Measurements from ENCODE around the gene CRYL1. TPM values are rescaled to one million over a fixed set of nuclear protein-coding genes. Genes with fewer than 3 reads are reported as not detected.

Gene CRYL1
- total RNA-seq, 4 donors from 2014 or later, result 39.1 to 63.6 (median 54.2) TPM

- no peak for TF ChIP-seq CTCF (IDR thresholded peaks at IDR 0.05; ENCODE audit: low read depth)
Measured at GRCh38 chr13:20414546-20415305, 110.9 kb downstream of the CRYL1 start.

- no peak for TF ChIP-seq CTCF (IDR thresholded peaks at IDR 0.05; ENCODE audit: low read depth)
Measured at GRCh38 chr13:20412691-20413355, 112.8 kb downstream of the CRYL1 start.

- TF ChIP-seq CTCF (IDR thresholded peaks at IDR 0.05; ENCODE audit: low read depth), result no peak
Measured at GRCh38 chr13:20411638-20412342, 113.9 kb downstream of the CRYL1 start.

- TF ChIP-seq CTCF (IDR thresholded peaks at IDR 0.05; ENCODE audit: low read depth), result no peak
Measured at GRCh38 chr13:20410726-20411125, 114.9 kb downstream of the CRYL1 start.

- no peak for TF ChIP-seq CTCF (IDR thresholded peaks at IDR 0.05; ENCODE audit: low read depth)
Measured at GRCh38 chr13:20408181-20408580, 117.5 kb downstream of the CRYL1 start.

GRCh38 chr13:20407759-20408158, 117.9 kb downstream of the CRYL1 start:
- TF ChIP-seq CTCF (IDR thresholded peaks at IDR 0.05; ENCODE audit: low read depth), result no peak

GRCh38 chr13:20405691-20406090, 120.0 kb downstream of the CRYL1 start:
- TF ChIP-seq CTCF (IDR thresholded peaks at IDR 0.05; ENCODE audit: low read depth), result no peak

Measured in subcutaneous adipose tissue (tissue), 4 donors.